ENCODE measurements around the gene MAML2. TPM values are rescaled to one million over a fixed set of nuclear protein-coding genes. Genes with fewer than 3 reads are reported as not detected.
A peak's percentile ranks its signal among the peaks of the same experiment; 100 is the strongest.
"Not testable (repeated sequence)": the region's sequence is repeated elsewhere in the genome, so short reads cannot be mapped to it uniquely, and the experiment has no call there.

The MAML2 gene
- total RNA-seq, 5 donors from 2014 or later (not counting 1 experiment from before 2014, with no cell fraction given) = 30.4 to 66.7 (median 35.1) TPM

GRCh38 chr11:96276836-96277235 lies 66.2 kb downstream of the MAML2 start:
- no CpG with 5 or more reads among the region's 5 CpGs for WGBS (ENCODE audit: insufficient coverage)
- H3K4me1 Mint-ChIP-seq = peaks cover 69 to 71% (median 70%) of the 10 kb centered on the region in 3 donors
- Histone ChIP-seq H3K9me3 (no peaks in the 10 kb centered on the region), H3K36me3 (ENCODE audit: control insufficient read depth in 2 of 2, extremely low read depth in 1 of 2, insufficient read depth in 1 of 2, low read length in 1 of 2) (peaks cover 10 to 12% of the 10 kb centered on the region in 2 donors), H3K27ac (ENCODE audit: low read length) (no peak overlapping the region), H3K27me3 (replicated peaks in 1 of 2; ENCODE audit: control insufficient read depth in 2 of 2, extremely low read depth in 1 of 2, insufficient read depth in 2 of 2, low read length in 1 of 2) (no peaks in the 10 kb centered on the region), H3K4me3 (ENCODE audit: control insufficient read depth in 1 of 2, extremely low read depth in 1 of 2, low read length in 1 of 2) (no peak overlapping the region), H3K4me1 (ENCODE audit: control insufficient read depth in 1 of 2, extremely low read depth in 1 of 2, insufficient read depth in 2 of 2, low read length in 2 of 2) (peaks cover 6 to 24% of the 10 kb centered on the region in 2 experiments)
- H3K9me3 Mint-ChIP-seq = peaks cover 0 to 2% (median under 1%) of the 10 kb centered on the region in 3 donors
- H3K4me3 Mint-ChIP-seq = no peak overlapping the region
- DNase-seq (no peak), ATAC-seq (replicated peaks in 1 of 4) (no peak)
- ChIA-PET CTCF (interaction anchor here (0.6 to 1.3 kb wide), 7 partner anchors 9 to 112 kb away, joined by 3 to 9 read pairs (median 3); no protein-coding TSS in a partner anchor), POLR2A (interaction anchor here (0.5 to 1.0 kb wide), 6 partner anchors 17 to 276 kb away, joined by 3 to 11 read pairs (median 6); no protein-coding TSS in a partner anchor)
- H3K36me3 Mint-ChIP-seq = peaks cover 20% of the 10 kb centered on the region
- no peak overlapping the region for H3K27ac Mint-ChIP-seq
- no peaks in the 10 kb centered on the region for H3K27me3 Mint-ChIP-seq

GRCh38 chr11:96275801-96276594 lies 67.0 kb downstream of the MAML2 start:
- Mint-ChIP-seq H3K9me3 (peaks cover 0 to 6% (median 4%) of the 10 kb centered on the region in 3 donors), H3K27me3 (no peaks in the 10 kb centered on the region), H3K4me3 (no peak overlapping the region), H3K27ac (peak overlapping the region; percentile 37 to 48), H3K36me3 (peaks cover 20% of the 10 kb centered on the region), H3K4me1 (peaks cover 65 to 69% (median 68%) of the 10 kb centered on the region in 3 donors)
- POLR2A ChIA-PET = interaction anchor here (0.5 to 1.1 kb wide), 10 partner anchors 10 to 275 kb away, joined by 3 to 13 read pairs (median 6); partner anchors contain the start of gene MAML2 (in 1 of the 2)
- CTCF ChIA-PET = interaction anchor here (0.6 to 1.3 kb wide), 7 partner anchors 10 to 69 kb away, joined by 3 to 9 read pairs (median 3); partner anchors contain the start of gene MAML2 (in 1 of the 2)
- ATAC-seq (replicated peaks in 1 of 4) (no peak), DNase-seq (no peak)
- Histone ChIP-seq H3K27ac (ENCODE audit: low read length) (no peak overlapping the region), H3K4me1 (ENCODE audit: control insufficient read depth in 1 of 2, extremely low read depth in 1 of 2, insufficient read depth in 2 of 2, low read length in 2 of 2) (peaks cover 2 to 21% of the 10 kb centered on the region in 2 experiments), H3K36me3 (ENCODE audit: control insufficient read depth in 2 of 2, extremely low read depth in 1 of 2, insufficient read depth in 1 of 2, low read length in 1 of 2) (peaks cover 9 to 12% of the 10 kb centered on the region in 2 donors), H3K4me3 (ENCODE audit: control insufficient read depth in 1 of 2, extremely low read depth in 1 of 2, low read length in 1 of 2) (no peak overlapping the region), H3K27me3 (replicated peaks in 1 of 2; ENCODE audit: control insufficient read depth in 2 of 2, extremely low read depth in 1 of 2, insufficient read depth in 2 of 2, low read length in 1 of 2) (no peaks in the 10 kb centered on the region), H3K9me3 (no peaks in the 10 kb centered on the region)
- WGBS (ENCODE audit: insufficient coverage) = 100% methylated on average over 2 of the region's 5 CpGs

GRCh38 chr11:96273507-96273906 lies 69.5 kb downstream of the MAML2 start:
- H3K9me3 Mint-ChIP-seq = peaks cover 0 to 16% (median 6%) of the 10 kb centered on the region in 3 donors
- H3K36me3 Mint-ChIP-seq = peaks cover 39% of the 10 kb centered on the region
- H3K4me1 ChIP-seq (ENCODE audit: control insufficient read depth in 1 of 2, extremely low read depth in 1 of 2, insufficient read depth in 2 of 2, low read length in 2 of 2) = peaks cover 0 to 7% of the 10 kb centered on the region in 2 experiments
- ChIA-PET POLR2A (no interaction called here), CTCF (no interaction called here)
- no peak overlapping the region for H3K4me3 Mint-ChIP-seq
- no peak overlapping the region for H3K4me3 ChIP-seq (ENCODE audit: control insufficient read depth in 1 of 2, extremely low read depth in 1 of 2, low read length in 1 of 2)
- H3K4me1 Mint-ChIP-seq = peaks cover 58 to 60% (median 59%) of the 10 kb centered on the region in 3 donors
- no peaks in the 10 kb centered on the region for H3K9me3 ChIP-seq
- H3K36me3 ChIP-seq (ENCODE audit: control insufficient read depth in 2 of 2, extremely low read depth in 1 of 2, insufficient read depth in 1 of 2, low read length in 1 of 2) = peaks cover 11 to 12% of the 10 kb centered on the region in 2 donors
- no peak overlapping the region for H3K27ac ChIP-seq (ENCODE audit: low read length)
- no peaks in the 10 kb centered on the region for H3K27me3 ChIP-seq (replicated peaks in 1 of 2; ENCODE audit: control insufficient read depth in 2 of 2, extremely low read depth in 1 of 2, insufficient read depth in 2 of 2, low read length in 1 of 2)
- peak overlapping the region; percentile 52 to 58 for H3K27ac Mint-ChIP-seq
- no CpG with 5 or more reads among the region's 1 CpG for WGBS (ENCODE audit: insufficient coverage)
- DNase-seq = no peak
- no peaks in the 10 kb centered on the region for H3K27me3 Mint-ChIP-seq
- ATAC-seq (replicated peaks in 1 of 4) = no peak

GRCh38 chr11:96272529-96273222 lies 70.3 kb downstream of the MAML2 start:
- no peaks in the 10 kb centered on the region for H3K27me3 Mint-ChIP-seq
- ATAC-seq (replicated peaks in 1 of 4) (peak in 3 of 4 experiments; percentile 41 to 93 (median 55)), DNase-seq (peak in 2 of 35 experiments; percentile 14 to 71)
- H3K9me3 ChIP-seq = no peaks in the 10 kb centered on the region
- peaks cover 6 to 9% of the 10 kb centered on the region in 2 experiments for H3K4me1 ChIP-seq (ENCODE audit: control insufficient read depth in 1 of 2, extremely low read depth in 1 of 2, insufficient read depth in 2 of 2, low read length in 2 of 2)
- peaks cover 11 to 12% of the 10 kb centered on the region in 2 donors for H3K36me3 ChIP-seq (ENCODE audit: control insufficient read depth in 2 of 2, extremely low read depth in 1 of 2, insufficient read depth in 1 of 2, low read length in 1 of 2)
- H3K36me3 Mint-ChIP-seq = peaks cover 40% of the 10 kb centered on the region
- H3K4me3 Mint-ChIP-seq = peak overlapping the region in 1 of 3 donors; percentile 23
- no peak overlapping the region for H3K4me3 ChIP-seq (ENCODE audit: control insufficient read depth in 1 of 2, extremely low read depth in 1 of 2, low read length in 1 of 2)
- 83% methylated on average over 1 of the region's 3 CpGs for WGBS (ENCODE audit: insufficient coverage)
- ChIA-PET POLR2A (no interaction called here), CTCF (interaction anchor here in 1 of 2 donors (0.6 kb wide), 1 partner anchor 29 kb away, joined by 4 read pairs; no protein-coding TSS in a partner anchor)
- peaks cover 0 to 17% (median 6%) of the 10 kb centered on the region in 3 donors for H3K9me3 Mint-ChIP-seq
- H3K4me1 Mint-ChIP-seq = peaks cover 58 to 60% (median 59%) of the 10 kb centered on the region in 3 donors
- peak overlapping the region; percentile 64 for H3K27ac ChIP-seq (ENCODE audit: low read length)
- H3K27me3 ChIP-seq (replicated peaks in 1 of 2; ENCODE audit: control insufficient read depth in 2 of 2, extremely low read depth in 1 of 2, insufficient read depth in 2 of 2, low read length in 1 of 2) = no peaks in the 10 kb centered on the region
- peak overlapping the region; percentile 77 to 85 for H3K27ac Mint-ChIP-seq

- CTCF ChIA-PET = no interaction called here
- H3K27ac ChIP-seq (ENCODE audit: low read length) = no peak overlapping the region
- ATAC-seq (replicated peaks in 1 of 4) (no peak), DNase-seq (no peak)
- peaks cover 40% of the 10 kb centered on the region for H3K36me3 Mint-ChIP-seq
- peaks cover 9 to 18% of the 10 kb centered on the region in 2 experiments for H3K4me1 ChIP-seq (ENCODE audit: control insufficient read depth in 1 of 2, extremely low read depth in 1 of 2, insufficient read depth in 2 of 2, low read length in 2 of 2)
- H3K27ac Mint-ChIP-seq = peak overlapping the region; percentile 77 to 85
- WGBS (ENCODE audit: insufficient coverage) = 94% methylated on average over 3 of the region's 4 CpGs
- H3K4me1 Mint-ChIP-seq = peaks cover 65 to 67% (median 67%) of the 10 kb centered on the region in 3 donors
- no peaks in the 10 kb centered on the region for H3K27me3 Mint-ChIP-seq
- H3K36me3 ChIP-seq (ENCODE audit: control insufficient read depth in 2 of 2, extremely low read depth in 1 of 2, insufficient read depth in 1 of 2, low read length in 1 of 2) = peaks cover 11 to 12% of the 10 kb centered on the region in 2 donors
- H3K4me3 Mint-ChIP-seq = no peak overlapping the region
- no peak overlapping the region for H3K4me3 ChIP-seq (ENCODE audit: control insufficient read depth in 1 of 2, extremely low read depth in 1 of 2, low read length in 1 of 2)
- peaks cover 0 to 17% (median 6%) of the 10 kb centered on the region in 3 donors for H3K9me3 Mint-ChIP-seq
- no peaks in the 10 kb centered on the region for H3K27me3 ChIP-seq (replicated peaks in 1 of 2; ENCODE audit: control insufficient read depth in 2 of 2, extremely low read depth in 1 of 2, insufficient read depth in 2 of 2, low read length in 1 of 2)
- no peaks in the 10 kb centered on the region for H3K9me3 ChIP-seq
- POLR2A ChIA-PET = no interaction called here
Measured at GRCh38 chr11:96271777-96272176, 71.2 kb downstream of the MAML2 start.

GRCh38 chr11:96271352-96271751 lies 71.6 kb downstream of the MAML2 start:
- H3K36me3 ChIP-seq (ENCODE audit: control insufficient read depth in 2 of 2, extremely low read depth in 1 of 2, insufficient read depth in 1 of 2, low read length in 1 of 2); H3K4me3 Mint-ChIP-seq; H3K9me3 ChIP-seq; POLR2A ChIA-PET; DNase-seq; H3K4me3 ChIP-seq (ENCODE audit: control insufficient read depth in 1 of 2, extremely low read depth in 1 of 2, low read length in 1 of 2); H3K27me3 ChIP-seq (replicated peaks in 1 of 2; ENCODE audit: control insufficient read depth in 2 of 2, extremely low read depth in 1 of 2, insufficient read depth in 2 of 2, low read length in 1 of 2); ATAC-seq (replicated peaks in 1 of 4); H3K27me3 Mint-ChIP-seq; H3K27ac ChIP-seq (ENCODE audit: low read length): not testable (repeated sequence)
- H3K36me3 Mint-ChIP-seq = peaks cover 40% of the 10 kb centered on the region
- peak overlapping the region; percentile 77 to 85 for H3K27ac Mint-ChIP-seq
- CTCF ChIA-PET = interaction anchor here in 1 of 2 donors (1.5 kb wide), 1 partner anchor 71 kb away, joined by 7 read pairs; the partner anchor contains the start of gene MAML2
- peaks cover 0 to 17% (median 6%) of the 10 kb centered on the region in 3 donors for H3K9me3 Mint-ChIP-seq
- peaks cover 67 to 68% (median 67%) of the 10 kb centered on the region in 3 donors for H3K4me1 Mint-ChIP-seq
- peaks cover 9 to 20% of the 10 kb centered on the region in 2 experiments for H3K4me1 ChIP-seq (ENCODE audit: control insufficient read depth in 1 of 2, extremely low read depth in 1 of 2, insufficient read depth in 2 of 2, low read length in 2 of 2)
